Endodermal cell (in vitro differentiated cells): Measurements from ENCODE around the gene PCGF5. TPM values are rescaled to one million over a fixed set of nuclear protein-coding genes. Genes with fewer than 3 reads are reported as not detected.

Experiments used
- DNase-seq: peaks from one replicate; pipeline ENCODE4 v3.0.0-alpha.2; 2017
- H3K27ac ChIP-seq: 2 replicates; pipeline ENCODE4 v1.5.1; 2013; ENCODE audit warnings: mild to moderate bottlenecking, low read depth, low read length, moderate library complexity
- H3K27me3 ChIP-seq: 2 replicates; pipeline ENCODE4 v1.6.1; 2013; ENCODE audit warnings: mild to moderate bottlenecking, low read length, moderate library complexity; ENCODE audit not compliant: insufficient read depth, control insufficient read depth, poor library complexity, severe bottlenecking
- H3K36me3 ChIP-seq: 2 replicates; pipeline ENCODE4 v1.7.0; 2013; ENCODE audit warnings: mild to moderate bottlenecking, low read length, moderate library complexity; ENCODE audit not compliant: control insufficient read depth, insufficient read depth
- H3K4me1 ChIP-seq: one replicate; pipeline ENCODE4 v1.7.0; 2013; ENCODE audit warnings: low read length; ENCODE audit not compliant: control insufficient read depth, insufficient read depth
- H3K4me3 ChIP-seq: 2 replicates; pipeline ENCODE4 v1.5.1; 2013; ENCODE audit warnings: mild to moderate bottlenecking, low read length, moderate library complexity
- H3K9ac ChIP-seq: 2 replicates; pipeline ENCODE4 v1.6.1; 2013; ENCODE audit warnings: mild to moderate bottlenecking, low read length, moderate library complexity; ENCODE audit not compliant: poor library complexity, severe bottlenecking; ENCODE audit errors: extremely low read depth
- H3K9me3 ChIP-seq: 2 replicates; pipeline ENCODE4 v1.6.1; 2013; ENCODE audit warnings: mild to moderate bottlenecking, low read length, moderate library complexity; ENCODE audit not compliant: control insufficient read depth
- H3K27ac Mint-ChIP-seq: 2 replicates; pipeline ENCODE4 v1.8.0; 2020; ENCODE audit warnings: mixed read lengths
- H3K27me3 Mint-ChIP-seq: 2 replicates; pipeline ENCODE4 v1.8.0; 2021; ENCODE audit warnings: mild to moderate bottlenecking, mixed read lengths; ENCODE audit not compliant: insufficient read depth
- H3K36me3 Mint-ChIP-seq: 2 replicates; pipeline ENCODE4 v1.8.0; 2020; ENCODE audit warnings: low read depth, mixed read lengths
- H3K4me1 Mint-ChIP-seq: 2 replicates; pipeline ENCODE4 v1.8.0; 2020; ENCODE audit warnings: mixed read lengths
- H3K4me3 Mint-ChIP-seq: 2 replicates; pipeline ENCODE4 v1.8.0; 2020; ENCODE audit warnings: mild to moderate bottlenecking, moderate library complexity, mixed read lengths
- H3K9me3 Mint-ChIP-seq: 2 replicates; pipeline ENCODE4 v1.8.0; 2020; ENCODE audit warnings: mild to moderate bottlenecking, mixed read lengths
- WGBS, 2 experiments: methylation state at CpG; one replicate each; pipeline versions ENCODE4 v1.1.5 to v1.1.7; 2013; ENCODE audit warnings: missing lambda C conversion rate in 2 of 2, mixed read lengths in 1 of 2; ENCODE audit not compliant: insufficient coverage in 1 of 2, insufficient read length in 1 of 2; 5-methylcytosine and 5-hydroxymethylcytosine counted together
- total RNA-seq, 2 donors: library from RNA; stranded (reverse); fragmentation: NEBNext Ultra II Directional in 1 of 2; extraction: Animal tissue kit (Norgen Biotek cat#: 25700) in 1 of 2; gene quantifications; 2 replicates in 1 of 2; 3 replicates in 1 of 2; pipeline ENCODE4 v1.2.1, GENCODE V29; 2021
- TF ChIP-seq, protein P1 (sequence below): fragments of 200-600 bp; sonication (generic); conservative IDR thresholded peaks from 2 replicates; pipeline ENCODE4 v1.5.0; 2021; ENCODE audit warnings: antibody characterized with exemption, mild to moderate bottlenecking

PCGF5 gene
- total RNA-seq, 2 donors from 2014 or later: 6.8 to 9.2 TPM

DNA sequence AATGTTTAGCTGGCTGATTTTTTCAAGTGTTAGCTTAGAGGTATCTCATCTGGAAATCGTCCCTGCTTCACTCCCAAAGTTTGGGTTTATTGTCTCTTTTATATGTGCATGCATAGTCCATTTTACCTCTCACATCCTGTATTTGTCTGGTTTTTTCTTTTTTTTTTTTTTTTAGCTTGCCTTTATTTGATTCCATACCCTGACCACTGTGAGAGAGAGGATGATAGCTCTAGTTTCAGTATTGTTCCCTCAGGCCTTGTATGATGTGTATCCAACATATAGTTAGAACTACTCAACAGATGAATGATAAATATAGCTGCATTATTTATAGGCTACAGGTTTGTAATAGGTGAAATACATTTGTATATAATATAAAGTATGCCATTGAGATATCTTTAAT lies 29.9 kb downstream of the PCGF5 start:
- Mint-ChIP-seq H3K4me1 (no peaks in the 10 kb centered on the region), H3K36me3 (no peaks in the 10 kb centered on the region), H3K9me3 (peaks cover 1% of the 10 kb centered on the region), H3K27ac (no peak overlapping the region), H3K27me3 (peaks cover 2% of the 10 kb centered on the region), H3K4me3 (no peak overlapping the region)
- Histone ChIP-seq H3K36me3 (peaks cover 4% of the 10 kb centered on the region), H3K9ac (no peak overlapping the region), H3K27ac (no peak overlapping the region), H3K4me1 (peaks cover 4% of the 10 kb centered on the region), H3K4me3 (no peak overlapping the region), H3K27me3 (no peaks in the 10 kb centered on the region), H3K9me3 (peaks cover 11% of the 10 kb centered on the region)
- TF ChIP-seq, protein P1, sequence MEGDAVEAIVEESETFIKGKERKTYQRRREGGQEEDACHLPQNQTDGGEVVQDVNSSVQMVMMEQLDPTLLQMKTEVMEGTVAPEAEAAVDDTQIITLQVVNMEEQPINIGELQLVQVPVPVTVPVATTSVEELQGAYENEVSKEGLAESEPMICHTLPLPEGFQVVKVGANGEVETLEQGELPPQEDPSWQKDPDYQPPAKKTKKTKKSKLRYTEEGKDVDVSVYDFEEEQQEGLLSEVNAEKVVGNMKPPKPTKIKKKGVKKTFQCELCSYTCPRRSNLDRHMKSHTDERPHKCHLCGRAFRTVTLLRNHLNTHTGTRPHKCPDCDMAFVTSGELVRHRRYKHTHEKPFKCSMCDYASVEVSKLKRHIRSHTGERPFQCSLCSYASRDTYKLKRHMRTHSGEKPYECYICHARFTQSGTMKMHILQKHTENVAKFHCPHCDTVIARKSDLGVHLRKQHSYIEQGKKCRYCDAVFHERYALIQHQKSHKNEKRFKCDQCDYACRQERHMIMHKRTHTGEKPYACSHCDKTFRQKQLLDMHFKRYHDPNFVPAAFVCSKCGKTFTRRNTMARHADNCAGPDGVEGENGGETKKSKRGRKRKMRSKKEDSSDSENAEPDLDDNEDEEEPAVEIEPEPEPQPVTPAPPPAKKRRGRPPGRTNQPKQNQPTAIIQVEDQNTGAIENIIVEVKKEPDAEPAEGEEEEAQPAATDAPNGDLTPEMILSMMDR: no peak
- DNase-seq: no peak
- 80% methylated on average over 1 of the region's 1 CpG; no CpG with 5 or more reads in 1 of the 2 experiments for WGBS, 2 experiments

GRCh38 chr10:91251430-91252056 lies 31.1 kb downstream of the PCGF5 start:
- Histone ChIP-seq H3K36me3 (peaks cover 5% of the 10 kb centered on the region), H3K27me3 (no peaks in the 10 kb centered on the region), H3K27ac (no peak overlapping the region), H3K4me1 (peaks cover 4% of the 10 kb centered on the region), H3K9ac (no peak overlapping the region), H3K9me3 (peaks cover 21% of the 10 kb centered on the region), H3K4me3 (no peak overlapping the region)
- TF ChIP-seq, protein P1: peak; percentile 97
- DNase-seq: peak; percentile 62
- Mint-ChIP-seq H3K4me1 (no peaks in the 10 kb centered on the region), H3K36me3 (no peaks in the 10 kb centered on the region), H3K27ac (no peak overlapping the region), H3K4me3 (no peak overlapping the region), H3K27me3 (peaks cover 2% of the 10 kb centered on the region), H3K9me3 (peaks cover 3% of the 10 kb centered on the region)

- Histone ChIP-seq H3K27ac (no peak overlapping the region), H3K4me3 (no peak overlapping the region), H3K27me3 (no peaks in the 10 kb centered on the region), H3K36me3 (peaks cover 5% of the 10 kb centered on the region), H3K9me3 (peaks cover 21% of the 10 kb centered on the region), H3K9ac (no peak overlapping the region), H3K4me1 (peaks cover 4% of the 10 kb centered on the region)
- no peak overlapping the region for H3K4me3 Mint-ChIP-seq
- H3K9me3 Mint-ChIP-seq: peaks cover 3% of the 10 kb centered on the region
- no peak overlapping the region for H3K27ac Mint-ChIP-seq
- no peak for DNase-seq
- no peaks in the 10 kb centered on the region for H3K36me3 Mint-ChIP-seq
- no peaks in the 10 kb centered on the region for H3K4me1 Mint-ChIP-seq
- WGBS, 2 experiments: 95 to 100% methylated on average over 3 to 4 of the region's 4 CpGs
- no peaks in the 10 kb centered on the region for H3K27me3 Mint-ChIP-seq
- TF ChIP-seq, protein P1: no peak
Measured at GRCh38 chr10:91253300-91253699, 32.8 kb downstream of the PCGF5 start.
